Measurements from ENCODE around the gene CCDC144A.
"Not testable (repeated sequence)": the region's sequence is repeated elsewhere in the genome, so short reads cannot be mapped to it uniquely, and the experiment has no call there.

CCDC144A gene, protein sequence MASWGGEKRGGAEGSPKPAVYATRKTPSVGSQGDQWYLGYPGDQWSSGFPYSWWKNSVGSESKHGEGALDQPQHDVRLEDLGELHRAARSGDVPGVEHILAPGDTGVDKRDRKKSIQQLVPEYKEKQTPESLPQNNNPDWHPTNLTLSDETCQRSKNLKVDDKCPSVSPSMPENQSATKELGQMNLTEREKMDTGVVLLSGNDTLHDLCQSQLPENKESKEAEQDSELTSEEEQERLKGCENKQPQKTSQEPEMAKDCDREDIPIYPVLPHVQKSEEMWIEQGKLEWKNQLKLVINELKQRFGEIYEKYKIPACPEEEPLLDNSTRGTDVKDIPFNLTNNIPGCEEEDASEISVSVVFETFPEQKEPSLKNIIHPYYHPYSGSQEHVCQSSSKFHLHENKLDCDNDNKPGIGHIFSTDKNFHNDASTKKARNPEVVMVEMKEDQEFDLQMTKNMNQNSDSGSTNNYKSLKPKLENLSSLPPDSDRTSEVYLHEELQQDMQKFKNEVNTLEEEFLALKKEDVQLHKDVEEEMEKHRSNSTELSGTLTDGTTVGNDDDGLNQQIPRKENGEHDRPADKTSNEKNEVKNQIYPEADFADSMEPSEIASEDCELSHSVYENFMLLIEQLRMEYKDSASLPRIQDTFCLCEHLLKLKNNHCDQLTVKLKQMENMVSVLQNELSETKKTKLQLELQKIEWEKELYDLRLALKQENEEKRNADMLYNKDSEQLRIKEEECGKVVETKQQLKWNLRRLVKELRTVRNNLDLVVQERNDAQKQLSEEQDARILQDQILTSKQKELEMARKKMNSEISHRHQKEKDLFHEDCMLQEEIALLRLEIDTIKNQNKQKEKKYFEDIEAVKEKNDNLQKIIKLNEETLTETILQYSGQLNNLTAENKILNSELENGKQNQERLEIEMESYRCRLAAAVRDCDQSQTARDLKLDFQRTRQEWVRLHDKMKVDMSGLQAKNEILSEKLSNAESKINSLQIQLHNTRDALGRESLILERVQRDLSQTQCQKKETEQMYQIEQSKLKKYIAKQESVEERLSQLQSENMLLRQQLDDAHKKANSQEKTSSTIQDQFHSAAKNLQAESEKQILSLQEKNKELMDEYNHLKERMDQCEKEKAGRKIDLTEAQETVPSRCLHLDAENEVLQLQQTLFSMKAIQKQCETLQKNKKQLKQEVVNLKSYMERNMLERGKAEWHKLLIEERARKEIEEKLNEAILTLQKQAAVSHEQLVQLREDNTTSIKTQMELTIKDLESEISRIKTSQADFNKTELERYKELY (N-terminal part only)

DNA sequence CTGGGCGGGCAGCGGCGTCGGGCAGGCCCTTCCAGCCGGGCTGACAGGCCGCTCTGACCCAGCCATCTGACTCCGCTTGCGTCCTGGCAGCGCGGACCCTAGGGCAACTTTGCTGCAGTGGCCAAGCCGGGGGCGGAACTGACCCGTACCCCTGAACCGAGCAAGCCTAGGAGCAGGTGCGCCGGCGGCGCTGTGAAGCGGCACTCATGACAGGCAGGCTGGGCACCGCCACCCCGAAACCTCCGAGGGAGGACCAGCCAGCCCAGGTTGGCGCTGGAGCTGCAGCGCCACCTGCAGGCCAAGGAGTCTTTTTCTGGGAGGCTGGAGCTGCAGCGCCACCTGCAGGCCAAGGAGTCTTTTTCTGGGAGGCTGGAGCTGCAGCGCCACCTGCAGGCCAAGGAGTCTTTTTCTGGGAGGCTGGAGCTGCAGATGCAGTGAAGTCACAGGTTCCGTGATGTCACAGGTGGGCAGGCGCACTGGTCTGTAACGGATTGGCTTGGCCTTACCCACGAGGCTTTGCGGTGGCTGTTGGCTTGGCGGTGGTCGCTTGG, at the start of gene CCDC144A:
Gene CCDC144A, plus strand, starts transcription at position 511 of the 551 bp plus-strand sequence. CDS start 160 bp downstream, outside the sequence.
- DNase-seq = not testable (repeated sequence)

DNA sequence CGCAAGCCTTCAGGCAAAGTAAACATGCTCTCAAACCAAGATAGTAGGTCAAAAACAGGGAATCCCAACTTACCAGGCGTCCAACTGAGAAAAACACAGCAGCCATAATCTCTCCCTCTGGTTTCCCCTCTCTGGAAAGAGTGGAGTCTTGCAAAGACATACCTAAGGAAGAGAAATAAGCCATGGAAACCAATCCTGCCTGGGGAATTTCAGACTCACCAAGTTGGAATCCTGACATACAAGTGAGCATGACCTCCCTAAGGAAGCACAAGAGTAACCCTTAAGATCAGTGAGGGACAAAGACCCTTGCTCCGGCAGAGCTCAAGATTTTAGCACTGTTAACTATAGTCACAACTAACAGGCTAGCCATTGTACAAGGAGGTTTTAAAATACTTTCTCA, 40.5 kb upstream of the CCDC144A start:
- no peak for DNase-seq

DNA sequence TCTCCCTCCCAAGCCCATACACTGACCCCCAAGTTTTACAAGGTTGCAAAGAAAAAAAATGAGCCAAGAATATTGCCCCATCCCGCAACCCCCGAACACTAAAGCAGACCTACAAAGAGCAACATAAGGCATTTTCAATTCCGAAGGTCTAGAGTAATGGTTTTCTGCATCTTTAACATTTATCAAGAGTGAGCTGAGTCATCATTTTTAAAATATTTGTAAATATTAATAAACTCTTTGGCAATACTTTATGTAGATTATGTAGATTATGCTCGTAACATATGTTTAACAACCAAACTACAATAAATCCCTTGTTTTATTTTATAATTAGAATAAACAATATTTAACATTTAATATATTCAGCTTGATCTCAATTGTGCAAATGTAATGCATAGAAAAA, 37.8 kb upstream of the CCDC144A start:
- no peak for DNase-seq

DNA sequence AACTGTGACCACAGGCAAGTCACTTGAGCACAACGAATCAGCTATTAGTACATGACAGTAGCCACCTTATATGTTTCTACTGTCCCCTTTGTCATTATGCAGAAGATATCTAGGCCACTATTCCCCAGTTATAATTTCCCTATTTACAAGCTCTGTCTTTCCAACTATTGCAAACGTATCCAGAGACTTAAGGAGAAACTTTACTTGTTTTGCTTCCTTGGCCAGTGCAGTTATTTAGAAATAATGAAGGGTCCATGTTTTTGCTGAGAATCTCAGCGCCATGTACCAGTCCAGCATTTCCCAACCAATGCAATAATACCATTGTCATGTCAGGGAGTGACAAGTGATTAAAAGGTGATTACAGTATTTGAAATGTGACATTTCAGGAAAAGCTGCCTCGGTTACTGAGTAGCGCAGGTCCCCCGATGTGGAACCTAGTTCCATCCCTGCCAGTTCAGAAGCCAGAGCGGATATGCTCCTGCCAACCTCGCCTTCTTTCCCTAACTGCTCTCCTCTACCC, 37.1 kb upstream of the CCDC144A start:
- no peak for DNase-seq

DNA sequence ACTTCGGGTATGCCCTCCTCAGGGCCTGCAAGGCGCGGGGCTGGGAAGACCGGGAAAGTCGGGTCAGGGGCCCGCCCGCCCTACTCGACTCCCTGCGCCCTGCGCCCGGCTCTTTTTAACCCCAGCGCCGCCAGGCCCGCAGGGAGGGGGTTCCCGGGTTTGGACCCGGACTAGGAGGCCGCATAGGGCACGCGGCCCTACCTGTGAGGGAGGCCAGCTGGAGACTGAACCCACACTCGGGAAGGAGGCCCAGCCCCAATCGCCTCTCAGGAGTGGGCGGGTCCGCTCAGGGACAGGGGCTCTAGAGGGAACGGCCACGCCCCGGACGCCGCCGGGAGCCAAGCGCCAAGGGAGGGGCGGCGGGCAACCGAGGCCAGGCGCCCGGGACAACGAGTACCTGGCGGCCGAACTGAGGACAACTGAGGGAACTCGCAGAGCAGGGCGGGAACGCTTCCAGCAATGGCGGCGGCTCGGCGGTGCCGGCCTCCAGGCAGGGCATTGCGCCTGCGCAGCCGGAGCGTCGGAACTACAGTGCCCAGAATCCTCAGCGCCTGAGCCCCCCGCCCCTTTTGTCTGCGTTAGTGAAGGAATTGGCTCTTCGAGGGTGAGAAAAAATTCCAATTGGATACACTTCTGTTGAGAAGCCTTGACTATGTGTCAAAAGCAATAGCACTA, 36.5 kb upstream of the CCDC144A start, which contains the start of gene ZNF624:
Gene ZNF624, minus strand, starts transcription at position 484 of the 675 bp plus-strand sequence.
- peak; percentile 96 for DNase-seq

DNA sequence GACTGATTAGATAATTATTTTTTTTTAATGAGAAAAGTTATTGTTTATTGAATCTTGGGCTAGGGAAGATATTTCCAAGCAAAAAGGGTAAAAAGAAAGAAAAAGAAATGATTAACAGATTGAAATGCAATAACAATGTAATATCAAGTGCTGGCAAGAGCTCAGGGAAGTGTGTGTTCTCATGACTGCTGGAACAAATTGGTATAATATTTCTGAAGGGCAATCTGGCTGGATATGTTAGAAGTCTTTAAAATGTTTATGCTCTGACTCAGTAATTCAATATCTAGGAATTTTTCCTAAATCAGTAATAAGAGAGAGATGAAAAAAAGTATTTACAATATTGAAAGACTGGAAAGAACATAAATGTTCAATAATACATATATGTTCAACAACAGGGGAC, 28.8 kb upstream of the CCDC144A start:
- DNase-seq = no peak

DNA sequence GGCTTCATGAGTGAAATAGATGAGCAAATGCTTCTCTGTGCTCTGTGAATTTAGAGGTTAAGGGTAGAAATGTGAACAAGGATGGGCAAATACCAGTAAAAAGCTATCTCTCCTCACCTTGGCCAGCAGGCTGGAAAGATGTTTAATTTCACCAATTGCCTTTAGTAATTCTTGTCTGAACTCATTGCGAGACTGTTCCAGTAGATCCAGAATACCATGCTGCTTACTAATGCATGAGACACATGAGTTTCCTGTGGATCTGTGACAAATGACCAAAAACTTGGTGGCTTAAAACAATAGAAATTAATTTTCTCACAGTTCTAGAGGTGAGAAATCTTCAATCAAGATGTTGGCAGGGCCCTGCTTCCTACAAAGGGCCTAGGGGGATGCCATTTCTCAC, 27.1 kb upstream of the CCDC144A start:
- DNase-seq = no peak

DNA sequence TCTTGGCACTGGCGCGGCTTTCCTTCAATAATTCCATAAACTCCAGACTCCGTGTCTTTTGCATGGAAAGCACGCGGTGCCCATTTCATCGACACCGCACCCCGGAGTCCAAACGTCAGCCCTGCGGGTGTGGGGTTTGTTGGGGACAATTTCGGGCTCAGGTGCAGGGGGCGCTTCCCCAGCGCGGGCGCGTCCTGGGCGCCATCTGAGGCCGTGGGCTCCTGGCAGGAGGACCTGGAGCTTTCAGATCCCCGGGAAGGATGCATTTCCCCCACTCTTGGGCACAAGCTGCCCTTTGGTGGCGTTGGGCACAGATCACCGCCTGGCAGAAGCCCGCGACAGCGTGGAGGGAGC, 23.5 kb upstream of the CCDC144A start:
- not testable (repeated sequence) for DNase-seq

DNA sequence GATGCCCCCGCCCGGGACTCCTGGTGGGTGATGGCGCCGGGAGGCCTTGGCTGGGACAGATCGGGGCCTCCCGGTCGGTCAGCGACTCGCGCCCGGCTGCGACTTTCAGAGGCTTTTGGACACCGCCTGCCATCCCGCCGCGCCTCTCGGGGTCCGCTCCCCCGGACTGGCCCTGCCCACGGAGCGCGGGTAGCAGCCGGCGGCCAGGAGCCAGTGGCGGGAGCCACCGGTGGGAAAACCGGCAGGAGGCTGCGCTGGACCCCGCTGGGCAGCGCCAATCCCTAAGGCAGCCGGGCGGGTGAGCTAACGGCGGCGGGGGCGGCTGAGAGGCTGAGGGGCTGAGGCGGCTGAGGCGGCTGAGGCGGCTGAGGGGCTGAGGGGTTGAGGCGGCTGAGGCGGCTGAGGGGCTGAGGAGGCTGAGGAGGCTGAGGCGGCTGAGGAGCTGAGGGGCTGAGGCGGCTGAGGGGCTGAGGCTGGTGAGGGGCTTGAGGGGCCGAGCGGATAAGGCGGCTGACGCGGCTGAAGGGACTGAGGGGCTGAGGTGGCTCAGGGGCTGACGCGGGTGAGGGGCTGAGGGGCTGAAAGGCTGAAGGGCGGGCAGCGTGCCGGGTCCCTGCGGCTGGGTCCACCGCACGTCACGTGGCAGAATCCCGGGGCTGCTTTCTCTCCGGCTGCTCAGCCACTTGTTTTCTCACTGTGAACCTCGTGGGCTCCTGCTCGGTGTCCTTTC, 23.0 kb upstream of the CCDC144A start:
- DNase-seq = peak; percentile 42

DNA sequence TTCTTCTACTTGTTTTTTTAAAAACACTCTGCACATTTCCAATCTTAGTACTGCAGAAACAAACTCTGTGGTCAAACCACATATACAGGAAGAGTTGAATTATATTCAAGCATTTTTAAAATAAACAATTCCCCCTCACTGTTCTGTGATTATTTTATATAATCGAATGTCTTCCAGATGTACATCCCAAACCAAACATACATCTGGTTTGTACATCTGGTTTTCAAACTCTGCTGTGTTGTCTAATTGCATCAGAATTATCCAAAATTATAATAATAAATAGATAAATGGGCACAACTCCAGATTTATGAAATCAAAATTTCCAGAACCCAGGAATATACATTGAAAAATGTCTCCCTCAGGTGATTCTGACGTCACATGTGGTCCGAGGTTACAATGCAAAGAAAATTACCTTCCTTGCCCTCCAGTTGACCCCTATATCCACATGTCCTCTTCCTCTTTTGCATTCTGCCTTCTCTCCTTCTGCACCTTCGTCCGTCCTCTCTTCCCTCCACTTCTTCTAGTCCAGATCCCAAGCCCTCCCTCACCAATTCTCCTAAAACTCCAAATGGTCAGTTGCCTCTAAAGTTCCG, 13.3 kb upstream of the CCDC144A start:
- peak; percentile 35 for DNase-seq

DNA sequence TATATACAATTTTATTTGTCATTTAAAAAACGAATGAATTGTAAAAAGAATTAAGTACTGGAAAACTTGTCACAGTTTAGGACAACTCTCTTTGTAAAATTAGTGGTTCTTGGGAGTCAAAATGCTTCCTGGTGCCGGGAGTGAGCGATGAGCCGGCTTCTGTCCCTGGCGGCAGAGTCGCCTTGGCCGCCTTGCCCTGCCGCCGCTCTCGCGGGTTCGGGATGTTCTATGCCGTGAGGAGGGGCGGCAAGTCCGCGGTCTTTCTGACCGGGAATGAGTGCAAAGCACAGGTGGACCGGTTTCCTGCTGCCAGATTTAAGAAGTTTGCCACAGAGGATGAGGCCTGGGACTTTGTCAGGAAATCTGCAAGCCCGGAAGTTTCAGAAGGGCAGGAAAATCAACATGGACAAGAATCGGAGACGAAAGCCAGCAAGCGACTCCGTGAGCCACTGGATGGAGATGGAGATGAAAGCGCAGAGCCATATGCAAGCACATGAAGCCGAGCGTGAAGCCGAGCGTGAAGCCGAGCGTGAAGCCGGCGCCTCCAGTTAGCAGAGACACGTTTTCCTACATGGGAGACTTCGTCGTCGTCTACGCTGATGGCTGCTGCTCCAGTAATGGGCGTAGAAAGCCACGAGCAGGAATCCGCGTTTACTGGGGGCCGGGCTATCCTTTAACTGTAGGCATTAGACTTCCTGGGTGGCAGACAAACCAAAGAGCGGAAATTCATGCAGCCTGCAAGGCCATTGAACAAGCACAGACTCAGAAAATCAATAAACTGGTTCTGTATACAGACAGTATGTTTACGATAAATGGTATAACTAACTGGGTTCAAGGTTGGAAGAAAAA, 6.5 kb upstream of the CCDC144A start:
- not testable (repeated sequence) for DNase-seq

DNA sequence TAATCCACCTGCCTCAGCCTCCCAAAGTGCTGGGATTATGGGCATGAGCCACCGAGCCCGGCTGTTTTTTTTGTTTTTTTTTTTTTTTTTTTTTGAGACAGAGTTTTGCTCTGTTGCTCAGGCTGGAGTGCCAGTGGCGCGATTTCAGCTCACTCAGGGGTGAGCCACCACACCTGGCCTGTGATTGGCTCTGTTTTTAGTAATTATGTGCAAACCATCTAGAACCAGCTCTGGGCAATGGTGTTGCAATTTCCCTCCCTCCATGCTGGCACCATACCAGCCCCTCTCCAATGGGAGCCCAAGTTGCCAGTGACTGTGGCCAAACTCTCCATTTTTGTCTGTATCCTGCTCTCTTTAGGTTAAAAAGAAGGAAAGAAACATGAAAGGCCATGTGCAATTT, 4.0 kb upstream of the CCDC144A start:
- DNase-seq = not testable (repeated sequence)

DNA sequence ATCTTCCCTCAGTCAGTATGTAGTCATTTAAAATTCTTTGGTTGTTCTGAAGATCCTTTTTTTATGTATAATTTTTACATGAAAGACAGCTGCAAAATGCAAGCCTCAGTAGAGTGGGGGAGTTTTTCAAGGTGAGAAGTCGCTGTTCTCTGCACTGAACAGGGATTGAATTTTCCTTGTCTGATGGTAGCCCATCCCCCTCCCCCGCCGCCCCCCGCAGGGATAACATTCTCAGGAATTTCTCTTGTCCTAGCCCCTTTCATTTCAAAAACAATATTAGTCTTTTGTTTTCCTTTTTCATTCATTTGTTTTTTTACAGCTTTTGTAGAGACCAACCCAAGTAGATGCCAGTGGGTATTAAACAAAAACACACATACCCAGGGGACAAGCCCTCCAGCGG, 2.9 kb upstream of the CCDC144A start:
- not testable (repeated sequence) for DNase-seq

DNA sequence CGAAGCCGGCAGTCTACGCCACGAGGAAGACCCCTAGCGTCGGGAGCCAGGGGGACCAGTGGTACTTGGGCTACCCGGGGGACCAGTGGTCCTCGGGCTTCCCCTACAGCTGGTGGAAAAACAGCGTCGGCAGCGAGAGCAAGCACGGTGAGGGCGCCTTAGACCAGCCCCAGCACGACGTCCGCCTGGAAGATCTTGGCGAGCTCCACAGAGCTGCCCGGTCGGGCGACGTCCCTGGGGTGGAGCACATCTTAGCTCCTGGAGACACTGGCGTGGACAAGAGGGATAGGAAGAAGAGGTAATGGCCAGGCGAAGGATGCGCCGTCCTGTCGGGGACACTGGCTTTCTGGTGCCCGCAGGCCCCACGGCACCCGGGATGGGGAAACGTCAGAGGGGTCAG, 406 bp downstream of the CCDC144A start:
- DNase-seq = not testable (repeated sequence)

DNA sequence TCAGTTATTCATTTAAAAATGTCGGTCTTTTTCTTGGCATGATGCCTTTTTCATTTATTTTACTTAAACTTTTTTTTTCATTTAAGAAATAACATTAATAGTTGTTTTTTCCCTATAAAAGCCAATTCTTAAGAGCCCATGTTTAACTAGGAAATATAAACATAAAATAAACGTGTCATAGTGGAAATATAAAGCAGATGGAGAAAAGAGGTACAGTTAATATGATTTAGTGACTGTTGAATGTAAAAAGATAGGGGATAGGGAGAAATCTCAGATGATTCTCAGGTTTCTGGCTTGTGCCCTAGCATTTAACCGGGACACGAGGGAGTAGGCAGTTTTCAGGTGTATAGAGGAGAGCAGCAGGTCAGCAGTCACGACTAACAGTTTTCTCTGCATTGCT, 7.6 kb downstream of the CCDC144A start:
- not testable (repeated sequence) for DNase-seq

DNA sequence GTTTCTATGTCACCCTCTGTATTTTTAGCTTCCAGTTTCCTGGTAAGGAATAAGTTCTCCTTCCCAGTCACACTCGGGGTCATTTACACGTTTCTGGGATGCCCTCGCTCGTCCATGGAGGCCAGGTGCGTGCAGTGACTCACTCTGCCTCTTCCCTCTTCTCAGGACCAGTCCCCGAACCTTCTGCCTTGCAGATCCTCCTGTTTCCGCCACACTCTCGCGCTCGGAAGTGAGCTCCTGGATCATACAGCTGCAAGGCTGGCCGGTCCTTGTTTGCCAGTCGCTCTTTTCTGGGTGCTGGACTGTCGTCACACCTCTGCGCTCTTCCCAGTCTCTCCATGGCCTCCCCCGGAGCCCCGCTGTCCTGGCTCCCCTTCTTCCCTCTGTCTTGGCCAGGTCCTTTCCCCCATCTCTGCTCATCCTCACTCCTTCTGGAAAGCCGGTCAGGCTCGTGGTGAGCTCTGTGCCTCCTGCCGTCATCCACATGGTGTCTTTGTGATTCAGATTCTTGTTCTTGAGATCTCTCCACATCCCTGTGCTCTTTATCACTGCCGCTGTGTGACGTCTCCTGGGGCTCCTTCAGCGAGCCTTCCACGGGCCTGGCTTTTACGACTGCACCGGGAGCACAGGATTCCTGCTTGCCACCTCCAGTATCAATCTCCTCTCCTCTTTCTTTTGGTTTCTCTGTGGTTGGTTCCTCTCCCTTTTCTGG, 55.6 kb downstream of the CCDC144A start:
- DNase-seq = peak; percentile 21

DNA sequence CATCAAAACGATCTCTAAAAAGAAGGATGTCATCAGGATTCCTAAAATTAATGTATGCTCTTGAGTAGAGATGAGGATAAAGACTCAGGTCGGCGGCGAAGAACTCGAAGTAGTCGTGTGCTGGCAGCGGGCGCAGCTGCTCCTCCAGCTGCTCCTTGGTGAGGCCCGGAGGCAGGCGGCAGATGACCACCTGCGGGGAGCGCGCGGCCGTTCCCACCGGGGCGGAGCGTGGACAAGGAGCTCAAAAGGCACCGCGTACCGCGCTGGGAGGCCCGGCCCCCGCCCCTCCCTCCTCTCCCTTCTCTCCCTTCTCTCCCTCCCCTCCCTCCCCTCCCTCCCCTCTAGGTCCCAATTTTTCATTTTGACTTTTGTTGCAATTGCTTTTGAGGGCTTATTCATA, 56.5 kb downstream of the CCDC144A start:
- DNase-seq = not testable (repeated sequence)

DNA sequence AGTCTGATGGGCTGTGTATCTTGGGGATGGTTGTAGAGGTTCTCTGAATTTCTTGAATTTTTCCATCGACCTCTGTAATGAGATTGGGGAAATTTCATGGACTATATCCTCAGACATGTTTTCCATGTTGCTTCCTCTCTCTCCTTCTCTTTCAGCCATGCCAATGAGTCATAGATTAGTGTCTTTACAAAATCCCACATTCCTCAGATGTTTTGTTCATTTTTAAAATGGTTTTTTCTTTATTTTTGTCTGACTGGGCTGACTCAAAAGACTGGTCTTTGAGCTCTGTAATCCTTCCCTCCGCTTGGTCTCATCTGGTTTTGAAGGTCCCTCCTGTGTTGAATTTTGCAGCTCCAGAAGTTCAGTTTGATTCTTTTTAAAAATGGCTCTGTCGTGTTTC, 60.5 kb downstream of the CCDC144A start:
- DNase-seq = not testable (repeated sequence)
